Calu3 (cell line): ENCODE measurements around the gene CREBBP. TPM values are rescaled to one million over a fixed set of nuclear protein-coding genes. Genes with fewer than 3 reads are reported as not detected.

Source experiments
- BruUV-seq: library from RNA; stranded (reverse); fragments of 400-500 nt; replicated peaks from 2 replicates; lab custom pipeline; 2021; lab: Mats Ljungman, UMichigan
- CTCF ChIA-PET: fragments of 300-600 bp; sonication (Branson Sonifier 250); formaldehyde crosslinking; loops from one replicate; lab custom pipeline; 2022; ENCODE audit warnings: antibody characterized with exemption; lab: Charles Lee
- DNase-seq: peaks from one replicate; pipeline ENCODE4 v3.0.0; 2022
- H3K27ac Mint-ChIP-seq: one replicate; pipeline ENCODE4 v1.8.0; 2022; ENCODE audit warnings: mixed read lengths; ENCODE audit not compliant: unreplicated experiment
- H3K27me3 Mint-ChIP-seq: one replicate; pipeline ENCODE4 v1.8.0; 2022; ENCODE audit warnings: mixed read lengths; ENCODE audit not compliant: unreplicated experiment
- H3K36me3 Mint-ChIP-seq: one replicate; pipeline ENCODE4 v1.8.0; 2022; ENCODE audit warnings: mild to moderate bottlenecking, moderate library complexity, mixed read lengths; ENCODE audit not compliant: insufficient read depth, unreplicated experiment
- H3K4me1 Mint-ChIP-seq: one replicate; pipeline ENCODE4 v1.8.0; 2022; ENCODE audit warnings: mild to moderate bottlenecking, low read depth, mixed read lengths; ENCODE audit not compliant: unreplicated experiment
- H3K4me3 Mint-ChIP-seq: one replicate; pipeline ENCODE4 v1.8.0; 2022; ENCODE audit warnings: mild to moderate bottlenecking, low read depth, moderate library complexity, mixed read lengths; ENCODE audit not compliant: unreplicated experiment
- H3K9me3 Mint-ChIP-seq: one replicate; pipeline ENCODE4 v1.8.0; 2022; ENCODE audit warnings: low read depth, mixed read lengths; ENCODE audit not compliant: unreplicated experiment
- CTCF ChIP-seq: fragments of 200-600 bp; IDR thresholded peaks from one replicate; pipeline ENCODE4 v1.8.0; 2022; ENCODE audit warnings: antibody characterized with exemption; ENCODE audit not compliant: unreplicated experiment
- intact Hi-C: fragments of 100-400 bp; cut with micrococcal nuclease; formaldehyde crosslinking; loops from one replicate; pipeline ENCODE4 v1.10.0; 2022; ENCODE audit not compliant: unreplicated experiment
- total RNA-seq: library from RNA; stranded (reverse); gene quantifications from 2 replicates; pipeline ENCODE4 v1.2.3, GENCODE V29; 2022

The CREBBP gene
- total RNA-seq, 1 experiment from 2014 or later, result 91.0 TPM

GRCh38 chr16:3740186-3740585 is 140.3 kb downstream of the CREBBP start:
- Mint-ChIP-seq H3K27ac (no peak overlapping the region), H3K27me3 (no peaks in the 10 kb centered on the region), H3K4me3 (no peak overlapping the region), H3K4me1 (no peaks in the 10 kb centered on the region), H3K9me3 (no peaks in the 10 kb centered on the region), H3K36me3 (peaks cover 81% of the 10 kb centered on the region)
- CTCF ChIA-PET, result no interaction called here
- BruUV-seq, result no TSS peak
- TF ChIP-seq CTCF, result no peak
- intact Hi-C loops, result no loop called here
- DNase-seq, result no peak

GRCh38 chr16:3739636-3740035 is 140.9 kb downstream of the CREBBP start:
- Mint-ChIP-seq H3K27ac (no peak overlapping the region), H3K27me3 (no peaks in the 10 kb centered on the region), H3K36me3 (peaks cover 75% of the 10 kb centered on the region), H3K4me3 (no peak overlapping the region), H3K9me3 (no peaks in the 10 kb centered on the region), H3K4me1 (no peaks in the 10 kb centered on the region)
- no TSS peak for BruUV-seq
- no peak for DNase-seq
- TF ChIP-seq CTCF, result no peak
- CTCF ChIA-PET, result no interaction called here
- intact Hi-C loops, result no loop called here

- H3K4me1 Mint-ChIP-seq, result no peaks in the 10 kb centered on the region
- no peaks in the 10 kb centered on the region for H3K27me3 Mint-ChIP-seq
- no peaks in the 10 kb centered on the region for H3K9me3 Mint-ChIP-seq
- peaks cover 68% of the 10 kb centered on the region for H3K36me3 Mint-ChIP-seq
- no peak for TF ChIP-seq CTCF
- CTCF ChIA-PET, result interaction anchor here (0.6 to 1.0 kb wide), 2 partner anchors 14 to 468 kb away, joined by 3 to 5 read pairs; no protein-coding TSS in a partner anchor
- BruUV-seq, result no TSS peak
- intact Hi-C loops, result no loop called here
- no peak for DNase-seq
- H3K4me3 Mint-ChIP-seq, result no peak overlapping the region
- H3K27ac Mint-ChIP-seq, result no peak overlapping the region
These were observed 142.0 kb downstream of the CREBBP start for GRCh38 chr16:3738541-3738940.

- H3K4me3 Mint-ChIP-seq, result no peak overlapping the region
- no peak for TF ChIP-seq CTCF
- intact Hi-C loops, result no loop called here
- no peaks in the 10 kb centered on the region for H3K4me1 Mint-ChIP-seq
- CTCF ChIA-PET, result interaction anchor here (1.0 kb wide), 1 partner anchor 14 kb away, joined by 5 read pairs; no protein-coding TSS in a partner anchor
- peaks cover 64% of the 10 kb centered on the region for H3K36me3 Mint-ChIP-seq
- H3K9me3 Mint-ChIP-seq, result no peaks in the 10 kb centered on the region
- no peak overlapping the region for H3K27ac Mint-ChIP-seq
- DNase-seq, result no peak
- no TSS peak for BruUV-seq
- no peaks in the 10 kb centered on the region for H3K27me3 Mint-ChIP-seq
These were observed 142.4 kb downstream of the CREBBP start for GRCh38 chr16:3738128-3738527.
